Inflammatory macrophage treated with lipopolysaccharide for 4 hours (primary cell): ENCODE results near the gene PRPS2.

Source experiments
- DNase-seq: peaks from one replicate; pipeline ENCODE4 v3.0.0-alpha.2; 2020

PRPS2 gene

DNA sequence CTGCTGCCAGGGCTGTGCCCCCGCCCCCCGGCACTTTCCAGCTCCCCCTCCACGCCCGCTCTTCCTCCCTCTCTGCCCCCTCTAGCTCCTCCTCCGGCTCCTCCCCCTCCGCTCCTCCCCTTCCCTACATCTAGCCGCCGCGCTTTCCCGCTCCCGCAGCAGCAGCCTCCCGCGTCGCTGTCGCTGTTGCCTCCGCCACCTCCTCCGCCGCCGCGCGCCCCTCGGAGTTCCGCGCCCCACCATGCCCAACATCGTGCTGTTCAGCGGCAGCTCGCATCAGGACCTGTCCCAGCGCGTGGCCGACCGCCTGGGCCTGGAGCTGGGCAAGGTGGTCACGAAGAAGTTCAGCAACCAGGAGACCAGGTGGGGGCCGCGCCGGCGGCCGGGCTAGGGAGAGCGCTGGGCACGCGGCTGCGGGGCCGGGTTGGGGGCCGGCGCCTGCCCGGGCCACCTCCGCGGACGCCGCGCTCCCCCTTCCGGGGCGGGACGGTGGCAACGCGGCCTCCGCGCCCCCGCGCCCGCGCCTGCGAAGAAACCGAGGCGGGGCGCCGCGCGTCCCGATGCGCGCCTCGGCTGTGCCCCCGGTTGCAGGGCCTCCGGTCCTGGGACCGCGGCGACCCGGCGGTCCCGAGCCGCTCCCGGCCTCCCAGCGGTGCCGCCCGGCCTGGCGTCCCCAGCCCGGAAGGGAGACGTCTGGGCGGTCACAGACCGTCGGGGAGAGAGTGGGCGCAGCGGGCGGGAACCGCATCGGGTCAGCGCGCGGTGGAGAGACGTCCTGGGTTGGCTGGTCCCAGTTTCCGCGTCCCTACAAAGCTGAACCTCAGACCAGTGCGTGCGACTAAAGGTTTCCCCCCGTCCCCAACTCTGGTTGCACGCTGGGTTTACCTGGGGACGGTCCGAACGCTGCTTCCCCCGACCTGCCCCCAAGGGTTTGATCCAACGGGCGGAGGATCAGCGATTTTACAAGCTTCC lies at the start of gene PRPS2:
PRPS2 (plus strand) TSS at position 156 of the 972 bp plus-strand sequence; CDS start at position 242, 86 bp downstream.
- DNase-seq: peak; percentile 46

DNA sequence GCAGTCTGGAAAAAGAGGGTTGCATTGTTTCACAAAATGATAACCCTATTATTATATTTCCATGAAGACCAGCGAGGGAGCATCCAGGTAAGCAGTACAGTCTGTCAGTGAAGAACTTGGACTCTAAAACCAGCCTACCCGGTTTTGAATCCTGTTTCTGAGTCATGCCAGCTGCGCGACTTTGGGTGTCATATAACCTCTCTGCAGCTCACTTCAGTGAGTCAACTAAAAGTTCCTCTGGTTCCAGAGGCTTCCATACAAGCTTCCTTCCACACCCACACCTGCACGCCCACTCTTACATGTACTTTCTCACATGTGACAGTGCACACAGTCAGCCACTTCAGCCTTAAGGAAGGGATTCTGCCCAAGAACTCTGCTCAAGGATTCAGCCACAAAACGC lies 49.8 kb upstream of the PRPS2 start:
- no peak for DNase-seq

DNA sequence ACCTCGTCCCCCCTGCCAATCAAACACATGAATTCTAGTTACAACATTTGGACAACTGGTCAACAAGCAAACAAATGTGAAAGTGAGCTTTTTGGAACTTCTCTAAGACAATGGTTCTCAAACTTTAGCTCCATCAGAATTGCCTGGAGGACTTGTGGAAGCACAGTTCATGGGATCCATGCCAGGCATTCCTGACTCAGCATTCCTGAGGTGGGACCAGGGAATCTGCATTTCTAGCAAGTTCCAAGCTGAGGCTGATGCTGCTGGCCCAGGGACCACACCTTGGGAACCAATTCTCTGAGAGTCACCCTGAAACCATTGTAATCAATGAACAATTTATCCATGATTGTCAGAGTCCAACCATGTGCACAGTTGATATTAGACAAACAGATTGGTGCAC lies 43.8 kb upstream of the PRPS2 start:
- no peak for DNase-seq

- no peak for DNase-seq
Measured at GRCh38 chrX:12751887-12752286, 39.3 kb upstream of the PRPS2 start.

DNA sequence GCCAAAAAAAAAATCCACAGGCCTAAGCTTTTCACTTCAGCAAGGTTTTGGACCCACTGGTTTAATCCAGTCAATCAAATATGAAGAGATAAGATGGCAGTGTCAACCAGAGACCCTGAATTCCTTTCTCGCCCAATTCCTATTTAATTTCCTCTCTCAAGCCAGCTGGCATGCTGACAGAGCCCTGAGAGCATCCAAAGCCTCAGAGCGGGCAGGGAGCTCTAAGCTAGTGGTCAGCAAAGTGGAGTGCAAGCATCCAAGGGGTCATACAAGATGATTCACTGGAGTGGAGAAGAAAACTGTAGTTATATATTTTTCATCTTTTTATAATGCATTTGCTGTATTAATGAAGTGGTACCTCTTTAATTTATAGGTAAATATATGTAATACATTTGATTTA lies 37.8 kb upstream of the PRPS2 start:
- DNase-seq: no peak

DNA sequence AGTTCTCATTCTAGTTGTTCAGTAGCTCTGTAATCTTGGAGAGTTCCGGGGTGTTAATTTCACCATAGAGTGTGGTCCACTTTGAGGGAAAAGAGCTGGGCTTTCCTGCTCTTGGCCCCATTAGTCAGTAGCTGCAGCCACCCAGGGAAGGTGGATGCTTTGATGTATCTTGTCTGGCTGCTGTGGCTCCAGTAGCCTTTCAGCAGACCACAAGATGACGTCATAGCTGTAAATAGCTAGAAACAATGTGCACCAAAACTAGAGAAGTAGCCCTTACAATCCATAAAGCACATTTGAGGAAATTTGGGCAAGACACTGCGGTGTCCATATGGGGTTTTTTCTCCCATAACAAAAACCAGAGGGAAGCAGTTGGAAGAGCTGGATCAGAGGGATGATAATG lies 32.9 kb upstream of the PRPS2 start:
- no peak for DNase-seq

DNA sequence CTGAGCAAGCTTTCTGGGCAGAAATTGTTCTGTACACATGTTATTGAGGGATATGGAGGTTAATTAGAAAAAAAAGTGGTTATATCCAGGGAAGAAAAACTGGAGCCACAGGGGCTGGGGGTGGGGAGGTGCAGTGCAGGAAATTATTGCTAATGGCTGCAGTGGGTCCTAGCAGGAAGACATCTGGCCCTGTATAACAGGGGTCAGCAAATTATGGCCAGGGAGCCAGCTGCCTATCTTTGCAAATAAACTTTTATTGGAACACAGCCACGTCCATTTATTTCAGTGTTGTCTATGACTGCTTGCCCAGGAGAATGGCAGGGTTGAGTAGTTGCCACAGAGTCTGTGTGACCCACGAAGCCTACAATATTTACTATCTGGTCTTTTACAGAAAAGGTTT lies 23.4 kb upstream of the PRPS2 start:
- no peak for DNase-seq

DNA sequence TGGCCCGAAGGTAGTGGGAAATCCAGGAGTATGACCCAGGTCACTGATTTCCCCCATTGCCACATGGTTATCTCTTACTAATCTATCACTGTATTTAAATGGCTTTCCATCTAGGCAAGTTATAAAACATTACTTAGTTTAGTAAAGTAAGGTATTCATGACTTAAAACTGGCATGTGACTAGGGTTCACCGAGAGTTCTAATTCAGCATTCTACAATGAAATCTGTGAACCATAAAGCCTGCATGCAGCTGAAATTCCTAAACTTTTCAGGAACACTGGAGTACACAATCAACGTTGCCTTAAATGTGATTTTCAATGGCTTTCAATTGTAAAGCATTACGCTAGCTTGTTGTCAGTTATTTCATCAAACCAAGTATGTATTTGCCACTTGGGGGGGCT lies 22.7 kb upstream of the PRPS2 start:
- no peak for DNase-seq

DNA sequence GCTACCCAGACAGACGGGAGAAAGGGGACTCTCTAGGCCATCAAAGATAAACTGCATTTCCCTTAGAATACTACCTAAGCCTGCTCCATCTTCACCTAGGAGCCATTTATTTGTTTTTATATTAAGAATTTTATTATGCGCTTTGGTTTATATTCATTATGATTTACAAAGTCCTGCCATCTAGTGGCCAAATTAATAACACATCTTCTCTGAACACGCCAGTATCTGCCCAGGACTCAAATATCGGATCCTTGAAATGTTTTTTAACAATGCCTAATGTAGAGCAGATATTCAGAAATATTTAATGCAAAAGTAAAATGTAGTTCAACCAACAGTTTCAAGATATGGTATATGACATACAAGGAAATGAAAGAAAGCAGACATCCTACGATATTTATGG lies 20.8 kb upstream of the PRPS2 start:
- DNase-seq: peak; percentile 24

GRCh38 chrX:12771445-12772069 lies 19.7 kb upstream of the PRPS2 start:
- DNase-seq: peak; percentile 72

DNA sequence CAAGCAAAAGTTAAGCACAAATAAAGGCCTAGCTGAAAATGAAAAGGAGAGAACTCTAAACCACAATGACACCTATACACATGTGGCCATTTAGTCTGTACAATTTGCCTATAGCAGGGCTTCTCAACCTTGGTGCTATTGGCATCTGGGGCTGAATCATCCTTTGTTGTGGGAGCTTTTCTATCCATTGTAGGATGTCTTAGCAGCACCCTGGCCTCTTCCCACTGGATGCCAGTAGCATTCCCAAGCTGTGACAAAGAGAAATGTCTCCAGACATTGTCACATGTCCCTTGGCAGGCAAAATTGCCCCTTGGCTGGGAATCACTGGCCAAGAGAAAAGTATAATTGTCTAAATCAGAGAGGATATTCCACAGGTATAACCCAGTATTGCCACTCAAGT lies 13.5 kb upstream of the PRPS2 start:
- DNase-seq: no peak

- no peak for DNase-seq
Measured at GRCh38 chrX:12779534-12779933, 11.7 kb upstream of the PRPS2 start.

DNA sequence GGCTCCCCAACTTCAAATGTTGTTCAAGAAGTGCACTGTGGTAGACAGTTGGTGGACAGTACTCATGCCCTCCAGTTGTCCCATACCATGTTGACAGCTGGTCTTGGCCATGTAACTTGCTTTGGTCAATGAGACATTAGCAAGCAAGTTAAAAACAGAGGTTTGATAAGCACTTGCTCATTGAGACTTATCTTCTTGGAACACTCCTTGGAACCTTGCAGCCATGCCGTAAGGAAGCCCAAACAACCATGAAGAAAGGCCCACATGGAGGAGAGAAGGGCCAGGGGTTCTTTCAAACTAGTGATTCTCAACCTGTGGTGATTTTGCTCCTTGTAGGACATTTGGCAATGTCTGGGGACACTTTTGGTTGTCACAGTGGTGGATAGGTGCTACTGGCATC lies 2.6 kb upstream of the PRPS2 start:
- no peak for DNase-seq

GRCh38 chrX:12789976-12790375 lies 1.2 kb upstream of the PRPS2 start:
- no peak for DNase-seq

- no peak for DNase-seq
Measured at GRCh38 chrX:12790885-12791256, 341 bp upstream of the PRPS2 start.

- DNase-seq: no peak
Measured at GRCh38 chrX:12792711-12793110, 1.5 kb downstream of the PRPS2 start.

- DNase-seq: no peak
Measured at GRCh38 chrX:12794654-12795053, 3.4 kb downstream of the PRPS2 start.

- no peak for DNase-seq
Measured at GRCh38 chrX:12798601-12799000, 7.4 kb downstream of the PRPS2 start.

DNA sequence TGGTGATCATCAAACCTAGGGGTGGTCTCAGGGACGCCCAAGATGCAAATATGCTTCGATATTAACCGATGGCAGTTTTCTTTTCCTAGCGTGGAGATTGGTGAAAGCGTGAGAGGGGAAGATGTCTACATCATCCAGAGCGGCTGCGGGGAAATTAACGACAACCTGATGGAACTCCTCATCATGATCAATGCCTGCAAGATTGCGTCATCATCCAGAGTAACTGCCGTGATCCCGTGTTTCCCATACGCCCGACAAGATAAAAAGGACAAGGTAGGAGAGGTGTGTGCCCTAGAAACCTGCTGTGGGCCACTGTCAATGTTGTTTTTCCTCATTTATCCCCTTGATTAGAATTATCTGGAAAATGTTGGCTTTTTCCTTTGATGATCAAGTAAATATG lies 7.9 kb downstream of the PRPS2 start:
- DNase-seq: no peak

DNA sequence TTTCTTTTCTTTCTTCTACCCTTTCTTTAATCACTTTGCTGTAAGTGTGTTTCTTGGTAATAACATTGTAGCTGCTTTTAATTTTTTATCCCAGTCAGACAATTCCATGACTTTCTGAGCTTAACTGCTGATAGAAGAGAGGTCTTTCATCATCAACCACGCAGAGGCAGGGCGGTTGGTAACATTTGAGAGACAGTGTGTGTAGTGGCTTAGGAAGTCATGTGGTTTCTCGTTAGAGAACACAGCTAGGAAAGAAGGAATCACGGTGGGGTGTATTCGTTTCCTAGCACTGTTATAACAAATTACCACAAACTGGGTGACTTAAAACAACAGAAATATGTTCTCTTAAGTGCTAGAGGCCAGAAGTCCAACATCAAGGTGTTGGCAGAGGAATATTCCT lies 11.5 kb downstream of the PRPS2 start:
- peak; percentile 36 for DNase-seq

DNA sequence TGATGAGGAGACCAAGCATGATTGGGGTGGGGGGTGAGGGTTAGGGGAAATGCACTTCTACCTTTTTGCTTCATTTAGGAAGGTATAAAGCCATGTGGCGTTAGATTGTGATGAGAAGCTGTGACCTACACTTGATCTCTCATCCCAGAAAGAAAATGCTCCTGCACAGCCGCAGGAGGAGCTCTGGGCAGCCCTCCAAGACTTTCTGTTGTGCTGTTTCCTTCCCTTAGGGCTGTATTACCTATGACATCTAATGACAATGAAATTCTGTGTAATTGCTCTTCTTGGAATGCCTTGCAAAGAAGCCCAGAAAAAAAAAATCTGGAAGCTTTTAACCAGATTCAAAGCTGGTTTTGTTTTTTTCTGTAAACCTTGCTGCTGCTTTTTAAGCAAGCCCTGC lies 13.4 kb downstream of the PRPS2 start:
- DNase-seq: no peak

DNA sequence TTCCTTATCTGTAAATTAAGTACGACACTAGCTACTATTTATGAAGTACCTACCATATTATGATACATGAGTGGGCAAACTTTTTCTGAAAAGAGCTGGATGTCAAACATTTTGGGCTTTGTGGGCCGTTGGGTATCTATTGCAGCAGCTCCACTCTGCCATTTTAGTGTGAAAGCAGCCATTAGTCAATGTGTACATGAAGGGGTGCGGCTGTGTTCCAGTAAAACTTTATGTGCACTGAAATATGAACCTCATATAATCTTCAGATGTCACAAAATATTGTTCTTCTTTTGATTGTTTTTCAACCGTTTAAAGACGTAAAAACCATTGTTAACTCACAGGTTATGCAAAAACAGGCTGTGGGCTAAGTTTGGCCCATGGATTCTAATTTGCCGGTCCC lies 14.1 kb downstream of the PRPS2 start:
- no peak for DNase-seq

- no peak for DNase-seq
Measured at GRCh38 chrX:12811658-12812057, 20.4 kb downstream of the PRPS2 start.

DNA sequence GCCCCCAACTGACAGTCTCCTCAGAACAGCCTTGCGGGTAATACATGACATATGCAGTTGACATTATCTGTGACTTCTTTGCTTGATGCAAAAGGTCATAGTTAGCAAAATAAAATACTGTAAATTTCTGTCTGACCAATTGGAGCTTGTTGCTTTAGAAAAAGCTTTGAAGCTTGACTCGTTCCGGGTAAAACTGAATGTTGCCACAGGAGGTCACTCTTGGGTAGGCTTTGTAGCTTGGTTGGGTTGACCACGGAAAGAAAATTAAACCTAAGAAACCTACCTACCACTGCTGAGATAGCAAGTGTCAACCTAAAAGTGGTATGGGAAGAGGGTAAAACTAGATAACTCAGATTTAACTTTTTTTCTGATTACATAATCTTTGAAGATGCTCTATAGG lies 23.2 kb downstream of the PRPS2 start:
- peak; percentile 58 for DNase-seq

GRCh38 chrX:12817528-12817927 lies 26.3 kb downstream of the PRPS2 start:
- no peak for DNase-seq
